CD14-positive monocyte (primary cell): ENCODE data around the gene DHX38. TPM values are rescaled to one million over a fixed set of nuclear protein-coding genes. Genes with fewer than 3 reads are reported as not detected.

ENCODE experiments used
- DNase-seq, 3 donors: peaks; one replicate each; pipeline ENCODE4 v3.0.0-alpha.2; 2011 to 2022
- H2AFZ ChIP-seq: 2 replicates; pipeline ENCODE4 v1.6.0; 2012; ENCODE audit warnings: mild to moderate bottlenecking, low read depth, low read length, inconsistent platforms; ENCODE audit not compliant: insufficient read depth, poor library complexity, severe bottlenecking
- H3K27ac ChIP-seq, 2 donors: 1 replicate in 1 of 2; 2 replicates in 1 of 2; pipeline ENCODE4 v1.5.1; 2012 to 2013; ENCODE audit warnings: low read length in 2 of 2, control low read depth in 1 of 2, inconsistent platforms in 1 of 2, low read depth in 1 of 2, mild to moderate bottlenecking in 1 of 2
- H3K27me3 ChIP-seq, 2 donors: one replicate each; pipeline versions ENCODE4 v1.6.0 to v1.6.1; 2011 to 2013; ENCODE audit warnings: low read length in 2 of 2; ENCODE audit not compliant: control insufficient read depth in 2 of 2, insufficient read depth in 2 of 2
- H3K36me3 ChIP-seq, 2 donors: replicated peaks in 1 of 2; 1 replicate in 1 of 2; 2 replicates in 1 of 2; pipeline versions ENCODE4 v1.5.1 to v1.6.1; 2012 to 2013; ENCODE audit warnings: low read length in 2 of 2, control low read depth in 1 of 2, inconsistent platforms in 1 of 2, mild to moderate bottlenecking in 1 of 2; ENCODE audit not compliant: insufficient read depth in 2 of 2, control insufficient read depth in 1 of 2
- H3K4me1 ChIP-seq, 2 donors: 1 replicate in 1 of 2; 2 replicates in 1 of 2; pipeline versions ENCODE4 v1.5.1 to v1.6.1; 2012 to 2013; ENCODE audit warnings: low read length in 2 of 2, control low read depth in 1 of 2, inconsistent platforms in 1 of 2, mild to moderate bottlenecking in 1 of 2, moderate library complexity in 1 of 2; ENCODE audit not compliant: insufficient read depth in 2 of 2, control insufficient read depth in 1 of 2
- H3K4me2 ChIP-seq: replicated peaks from 2 replicates; pipeline ENCODE3; 2012; ENCODE audit warnings: low read length, moderate library complexity, mild to moderate bottlenecking; ENCODE audit not compliant: poor library complexity, severe bottlenecking; ENCODE audit errors: extremely low read depth
- H3K4me3 ChIP-seq, 3 experiments: fragments of 200-600 bp in 1 of 3; sonication (generic) in 1 of 3; replicated peaks in 1 of 3; 1 replicate in 2 of 3; 2 replicates in 1 of 3; pipeline ENCODE4 v1.5.1; 2011 to 2013; ENCODE audit warnings: low read length in 3 of 3, mild to moderate bottlenecking in 3 of 3, control low read depth in 2 of 3, low read depth in 2 of 3, inconsistent platforms in 1 of 3, moderate library complexity in 1 of 3
- H3K79me2 ChIP-seq: 2 replicates; pipeline ENCODE4 v1.6.0; 2012; ENCODE audit warnings: mild to moderate bottlenecking, control low read depth, inconsistent platforms, low read length, moderate library complexity; ENCODE audit not compliant: insufficient read depth
- H3K9ac ChIP-seq: 2 replicates; pipeline ENCODE4 v1.6.0; 2017; ENCODE audit warnings: low read length, mild to moderate bottlenecking; ENCODE audit not compliant: insufficient read depth, poor library complexity, severe bottlenecking
- H3K9me3 ChIP-seq, 2 donors: replicated peaks in 1 of 2; 1 replicate in 1 of 2; 2 replicates in 1 of 2; pipeline versions ENCODE4 v1.5.1 to v1.6.1; 2012 to 2013; ENCODE audit warnings: low read length in 2 of 2, control low read depth in 1 of 2; ENCODE audit not compliant: control insufficient read depth in 1 of 2, insufficient read depth in 1 of 2
- H4K20me1 ChIP-seq: 2 replicates; pipeline ENCODE4 v1.6.0; 2012; ENCODE audit warnings: mild to moderate bottlenecking, low read length, control low read depth, moderate library complexity; ENCODE audit not compliant: insufficient read depth
- H3K27ac Mint-ChIP-seq, 7 donors: one replicate each; pipeline ENCODE4 v1.8.0; 2020; ENCODE audit warnings: mild to moderate bottlenecking in 7 of 7, mixed read lengths in 7 of 7, moderate library complexity in 6 of 7, inconsistent platforms in 2 of 7
- H3K27me3 Mint-ChIP-seq, 3 donors: one replicate each; pipeline ENCODE4 v1.8.0; 2021 to 2022; ENCODE audit warnings: low read depth in 3 of 3, mild to moderate bottlenecking in 3 of 3, mixed read lengths in 3 of 3, moderate library complexity in 3 of 3, inconsistent platforms in 1 of 3
- H3K36me3 Mint-ChIP-seq, 2 donors: one replicate each; pipeline ENCODE4 v1.8.0; 2020; ENCODE audit warnings: mixed read lengths in 2 of 2, inconsistent platforms in 1 of 2, mild to moderate bottlenecking in 1 of 2
- H3K4me1 Mint-ChIP-seq: one replicate; pipeline ENCODE4 v1.8.0; 2020; ENCODE audit warnings: mild to moderate bottlenecking, mixed read lengths
- H3K4me3 Mint-ChIP-seq, 2 donors: one replicate each; pipeline ENCODE4 v1.8.0; 2020; ENCODE audit warnings: mild to moderate bottlenecking in 2 of 2, mixed read lengths in 2 of 2, moderate library complexity in 1 of 2
- H3K9me3 Mint-ChIP-seq, 7 donors: one replicate each; pipeline ENCODE4 v1.8.0; 2020 to 2022; ENCODE audit warnings: mixed read lengths in 7 of 7, mild to moderate bottlenecking in 6 of 7, moderate library complexity in 6 of 7, inconsistent platforms in 2 of 7
- WGBS: methylation state at CpG from one replicate; pipeline ENCODE4 v1.1.5; 2013; ENCODE audit warnings: missing lambda C conversion rate; ENCODE audit not compliant: insufficient coverage; 5-methylcytosine and 5-hydroxymethylcytosine counted together
- intact Hi-C, 2 donors: fragments of 100-400 bp; cut with micrococcal nuclease; formaldehyde crosslinking; loops; one replicate each; pipeline versions ENCODE4 v1.15.0 to v1.15.1; 2023
- polyA plus RNA-seq, 3 donors: library from polyadenylated mRNA; depleted of rRNA in 1 of 3; unstranded in 2 of 3; stranded (reverse) in 1 of 3; fragments of 300-500 nt in 2 of 3; fragments of >200 nt in 1 of 3; fragmentation: Illumina TruSeq in 2 of 3; gene quantifications; 1 replicate in 2 of 3; 2 replicates in 1 of 3; pipeline ENCODE4 v1.2.3, GENCODE V29; 2012 to 2021
- TF ChIP-seq, protein P1 (sequence below): fragments of 200-600 bp; IDR thresholded peaks from one replicate; pipeline ENCODE4 v1.8.0; 2022; ENCODE audit warnings: antibody characterized with exemption, mild to moderate bottlenecking

Gene DHX38
- polyA plus RNA-seq, 3 donors, result 9.1 to 91.5 (median 19.2) TPM

DNA sequence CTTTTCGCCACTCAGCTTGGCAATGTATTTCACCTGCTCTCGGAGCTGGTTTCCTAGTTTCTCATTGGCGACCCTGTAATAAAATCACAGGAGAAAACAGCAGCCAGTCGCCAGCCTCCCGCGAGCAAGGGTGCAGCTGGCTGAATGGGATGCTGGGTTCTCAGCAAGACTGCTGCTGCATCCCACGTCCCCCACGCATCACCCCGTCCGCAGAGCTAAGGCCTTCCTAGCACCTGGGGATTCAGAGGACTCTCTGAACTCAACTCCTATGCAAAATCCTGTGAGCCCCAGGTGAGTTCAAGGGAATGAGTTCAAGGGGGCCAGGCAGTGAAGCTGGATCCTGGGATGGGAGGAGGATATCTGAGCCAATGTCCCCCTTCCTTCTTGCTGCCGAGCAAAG lies 29.3 kb downstream of the DHX38 start:
- Histone ChIP-seq H3K4me3 (no peak overlapping the region), H3K79me2 (no peaks in the 10 kb centered on the region), H3K9me3 (no peaks in the 10 kb centered on the region), H3K27ac (no peak overlapping the region), H3K4me1 (peaks cover 17 to 23% of the 10 kb centered on the region in 2 donors), H2AFZ (no peak overlapping the region), H3K9ac (no peak overlapping the region), H3K27me3 (no peaks in the 10 kb centered on the region), H3K4me2 (no peak overlapping the region), H4K20me1 (no peaks in the 10 kb centered on the region), H3K36me3 (peaks cover 0 to under 1% of the 10 kb centered on the region in 2 donors)
- TF ChIP-seq, protein P1, sequence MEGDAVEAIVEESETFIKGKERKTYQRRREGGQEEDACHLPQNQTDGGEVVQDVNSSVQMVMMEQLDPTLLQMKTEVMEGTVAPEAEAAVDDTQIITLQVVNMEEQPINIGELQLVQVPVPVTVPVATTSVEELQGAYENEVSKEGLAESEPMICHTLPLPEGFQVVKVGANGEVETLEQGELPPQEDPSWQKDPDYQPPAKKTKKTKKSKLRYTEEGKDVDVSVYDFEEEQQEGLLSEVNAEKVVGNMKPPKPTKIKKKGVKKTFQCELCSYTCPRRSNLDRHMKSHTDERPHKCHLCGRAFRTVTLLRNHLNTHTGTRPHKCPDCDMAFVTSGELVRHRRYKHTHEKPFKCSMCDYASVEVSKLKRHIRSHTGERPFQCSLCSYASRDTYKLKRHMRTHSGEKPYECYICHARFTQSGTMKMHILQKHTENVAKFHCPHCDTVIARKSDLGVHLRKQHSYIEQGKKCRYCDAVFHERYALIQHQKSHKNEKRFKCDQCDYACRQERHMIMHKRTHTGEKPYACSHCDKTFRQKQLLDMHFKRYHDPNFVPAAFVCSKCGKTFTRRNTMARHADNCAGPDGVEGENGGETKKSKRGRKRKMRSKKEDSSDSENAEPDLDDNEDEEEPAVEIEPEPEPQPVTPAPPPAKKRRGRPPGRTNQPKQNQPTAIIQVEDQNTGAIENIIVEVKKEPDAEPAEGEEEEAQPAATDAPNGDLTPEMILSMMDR, result no peak
- peaks cover 31% of the 10 kb centered on the region for H3K4me1 Mint-ChIP-seq
- no peak overlapping the region for H3K4me3 Mint-ChIP-seq
- 98% methylated on average over 9 of the region's 11 CpGs for WGBS
- peaks cover 3 to 10% of the 10 kb centered on the region in 2 donors for H3K36me3 Mint-ChIP-seq
- H3K9me3 Mint-ChIP-seq, result peaks cover 0 to 2% (median 0%) of the 10 kb centered on the region in 7 donors
- H3K27me3 Mint-ChIP-seq, result peaks cover 0 to 2% (median 0%) of the 10 kb centered on the region in 3 donors
- no peak overlapping the region for H3K27ac Mint-ChIP-seq
- DNase-seq, result no peak
- intact Hi-C loops, result loop anchor here (10.0 kb wide), 3 partner anchors 112 to 342 kb away; no protein-coding TSS in a partner anchor

DNA sequence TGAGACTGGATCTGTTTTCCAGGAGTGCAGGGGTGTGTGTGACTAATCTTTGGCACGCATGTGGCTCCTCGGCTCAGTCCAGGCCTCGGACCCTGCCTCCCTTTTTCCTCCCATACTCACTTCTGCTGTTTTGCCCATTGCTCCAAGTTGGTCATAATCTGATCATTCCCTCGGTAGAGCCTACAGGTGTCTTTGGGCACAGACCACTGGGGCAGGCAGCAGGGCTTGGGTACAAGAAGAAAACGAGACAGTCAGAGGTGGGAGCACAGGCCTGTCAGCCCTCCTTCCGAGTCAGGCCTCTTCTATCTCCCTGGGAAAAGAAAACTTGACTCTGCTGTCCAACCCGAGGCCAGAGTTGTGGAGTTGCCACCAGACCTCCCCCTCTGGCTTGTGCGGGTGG lies 29.8 kb downstream of the DHX38 start:
- H3K4me2 ChIP-seq, result no peak overlapping the region
- Mint-ChIP-seq H3K27me3 (peaks cover 0 to 2% (median 0%) of the 10 kb centered on the region in 3 donors), H3K36me3 (peaks cover 3 to 13% of the 10 kb centered on the region in 2 donors), H3K9me3 (peaks cover 0 to 2% (median 0%) of the 10 kb centered on the region in 7 donors), H3K4me1 (peaks cover 31% of the 10 kb centered on the region), H3K4me3 (no peak overlapping the region), H3K27ac (peak overlapping the region in 2 of 7 donors; percentile 58 to 70)
- H3K27me3 ChIP-seq, result no peaks in the 10 kb centered on the region
- no peak overlapping the region for H2AFZ ChIP-seq
- H3K79me2 ChIP-seq, result no peaks in the 10 kb centered on the region
- H3K36me3 ChIP-seq, result peaks cover 0 to 6% of the 10 kb centered on the region in 2 donors
- no peaks in the 10 kb centered on the region for H3K9me3 ChIP-seq
- H4K20me1 ChIP-seq, result no peaks in the 10 kb centered on the region
- TF ChIP-seq, protein P1, result no peak
- H3K4me1 ChIP-seq, result peaks cover 17 to 23% of the 10 kb centered on the region in 2 donors
- DNase-seq, result no peak
- H3K4me3 ChIP-seq, result no peak overlapping the region
- H3K9ac ChIP-seq, result no peak overlapping the region
- intact Hi-C loops, result loop anchor here (10.0 kb wide), 3 partner anchors 111 to 341 kb away; no protein-coding TSS in a partner anchor
- H3K27ac ChIP-seq, result no peak overlapping the region
- WGBS, result 91% methylated on average over 5 of the region's 8 CpGs
